ENCODE data around the gene ITGB1BP1. TPM values are rescaled to one million over a fixed set of nuclear protein-coding genes. Genes with fewer than 3 reads are reported as not detected.

Gene ITGB1BP1
- total and polyA plus RNA-seq, 10 donors = 24.0 to 79.4 (median 51.3) TPM

DNA sequence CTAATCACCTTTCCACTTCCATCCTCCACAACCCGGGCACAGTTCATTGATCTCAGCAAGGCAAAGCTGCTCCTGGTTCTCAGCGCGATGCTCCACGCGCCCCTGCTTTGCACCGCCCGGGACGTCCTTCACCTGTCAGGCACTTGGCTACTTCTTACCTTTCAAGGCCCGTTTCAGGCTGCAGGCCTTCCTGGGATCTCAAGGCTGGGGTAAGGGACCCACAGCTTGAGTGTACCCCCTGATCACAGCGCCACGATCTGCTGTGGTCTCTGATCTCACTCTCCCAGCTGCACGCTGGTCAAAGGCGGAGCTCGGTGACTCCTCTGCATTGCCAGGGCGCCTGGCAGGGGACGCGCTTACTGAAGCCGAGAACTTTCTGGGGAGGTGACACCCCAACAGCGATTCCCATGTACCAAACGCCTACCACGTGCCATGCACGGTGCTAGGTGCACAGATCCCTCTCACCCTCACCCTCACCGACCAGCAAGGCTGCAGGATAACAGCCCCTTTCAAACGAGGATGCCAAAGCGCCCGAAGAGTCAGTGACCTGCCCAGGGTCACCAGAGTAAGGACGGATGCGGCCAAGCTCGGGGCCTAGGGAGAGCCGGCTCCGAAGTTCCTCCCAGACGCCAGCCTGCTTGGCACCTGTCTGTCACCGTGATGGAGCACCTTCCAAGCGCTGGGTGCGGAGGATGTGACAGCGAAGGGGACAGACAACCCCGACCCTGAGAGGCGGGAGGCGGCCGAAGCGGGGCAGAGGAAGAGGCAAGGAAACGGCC is 818 bp downstream of the ITGB1BP1 start:
- Histone ChIP-seq H3K36me3 (peaks cover 0 to 11% (median 3%) of the 10 kb centered on the region in 6 donors), H3K4me1 (peaks cover 18 to 67% (median 38%) of the 10 kb centered on the region in 6 donors), H3K9me3 (no peaks in the 10 kb centered on the region), H3K27ac (peak overlapping the region; percentile 69 to 96 (median 92)), H3K4me3 (peak overlapping the region; percentile 67 to 97 (median 88)), H3K27me3 (replicated peaks in 1 of 7) (no peaks in the 10 kb centered on the region)
- DNase-seq = peak; percentile 85
- TF ChIP-seq POLR2AphosphoS5 (IDR thresholded peaks at IDR 0.05) = no peak
- no peak for TF ChIP-seq CTCF (IDR thresholded peaks at IDR 0.05 in 8 of 11, conservative IDR thresholded peaks at IDR 0.05 in 3 of 11)
- TF ChIP-seq POLR2A (IDR thresholded peaks at IDR 0.05) = no peak
- intact Hi-C loops (cut with DNase I; ENCODE audit: low total_unique reads) = no loop called here
- 9 to 22% (median 11%) methylated on average over 23 to 42 of the region's 42 CpGs for WGBS, 5 donors

DNA sequence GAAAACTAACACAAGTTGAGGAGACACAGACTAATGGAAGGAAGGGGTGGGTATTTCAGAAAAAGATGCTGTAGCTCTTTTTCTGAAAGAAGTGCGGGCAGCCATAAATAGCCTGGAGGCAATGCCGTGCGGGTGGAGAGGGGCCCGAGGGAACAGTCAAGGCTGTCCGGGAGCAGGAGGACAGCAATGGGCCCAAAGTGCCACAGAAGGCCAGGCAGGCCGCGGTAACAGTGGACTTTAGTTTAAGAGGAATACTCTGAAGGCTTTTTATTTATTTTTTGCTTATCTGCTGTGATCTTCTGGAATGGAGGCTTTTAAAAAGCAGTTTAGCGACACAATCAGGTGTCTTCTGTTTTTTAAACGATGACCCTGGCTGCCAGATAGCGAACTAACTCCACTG is 2.8 kb downstream of the ITGB1BP1 start:
- TF ChIP-seq CTCF (IDR thresholded peaks at IDR 0.05 in 8 of 11, conservative IDR thresholded peaks at IDR 0.05 in 3 of 11) = no peak
- H3K4me1 ChIP-seq = peaks cover 18 to 69% (median 37%) of the 10 kb centered on the region in 6 donors
- no peak overlapping the region for H3K4me3 ChIP-seq
- intact Hi-C loops (cut with DNase I; ENCODE audit: low total_unique reads) = no loop called here
- WGBS, 5 donors = 90 to 97% (median 96%) methylated on average over 10 of the region's 10 CpGs
- no peaks in the 10 kb centered on the region for H3K9me3 ChIP-seq
- no peaks in the 10 kb centered on the region for H3K27me3 ChIP-seq (replicated peaks in 1 of 7)
- peaks cover 0 to 30% (median 3%) of the 10 kb centered on the region in 6 donors for H3K36me3 ChIP-seq
- no peak for DNase-seq
- no peak overlapping the region for H3K27ac ChIP-seq

DNA sequence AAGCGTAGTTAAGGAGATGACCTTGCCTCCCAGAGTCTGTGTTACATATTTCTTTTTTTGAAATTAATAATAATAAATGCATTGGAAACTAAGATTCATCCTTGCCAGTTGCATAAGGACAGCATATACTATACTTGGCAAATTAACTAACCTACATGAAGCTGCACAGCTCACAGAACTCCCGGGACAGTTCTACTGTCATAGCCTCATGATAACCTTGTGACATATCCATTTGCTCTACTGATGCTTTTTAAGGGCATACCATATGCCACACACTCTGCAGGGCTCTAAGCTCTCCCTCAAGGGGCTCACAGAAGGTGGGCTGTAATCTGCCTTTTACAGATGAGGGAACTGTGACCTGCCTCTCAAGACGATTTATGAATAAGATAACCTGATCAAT is 3.8 kb downstream of the ITGB1BP1 start:
- Histone ChIP-seq H3K9me3 (no peaks in the 10 kb centered on the region), H3K36me3 (peaks cover 0 to 38% (median 3%) of the 10 kb centered on the region in 6 donors), H3K4me3 (no peak overlapping the region), H3K27me3 (replicated peaks in 1 of 7) (no peaks in the 10 kb centered on the region), H3K4me1 (peaks cover 13 to 60% (median 29%) of the 10 kb centered on the region in 6 donors), H3K27ac (no peak overlapping the region)
- WGBS, 5 donors = 84 to 96% (median 95%) methylated on average over 3 of the region's 3 CpGs
- no peak for DNase-seq
- intact Hi-C loops (cut with DNase I; ENCODE audit: low total_unique reads) = no loop called here
- no peak for TF ChIP-seq POLR2A (IDR thresholded peaks at IDR 0.05)
- TF ChIP-seq CTCF (IDR thresholded peaks at IDR 0.05 in 8 of 11, conservative IDR thresholded peaks at IDR 0.05 in 3 of 11) = no peak
- no peak for TF ChIP-seq POLR2AphosphoS5 (IDR thresholded peaks at IDR 0.05)

DNA sequence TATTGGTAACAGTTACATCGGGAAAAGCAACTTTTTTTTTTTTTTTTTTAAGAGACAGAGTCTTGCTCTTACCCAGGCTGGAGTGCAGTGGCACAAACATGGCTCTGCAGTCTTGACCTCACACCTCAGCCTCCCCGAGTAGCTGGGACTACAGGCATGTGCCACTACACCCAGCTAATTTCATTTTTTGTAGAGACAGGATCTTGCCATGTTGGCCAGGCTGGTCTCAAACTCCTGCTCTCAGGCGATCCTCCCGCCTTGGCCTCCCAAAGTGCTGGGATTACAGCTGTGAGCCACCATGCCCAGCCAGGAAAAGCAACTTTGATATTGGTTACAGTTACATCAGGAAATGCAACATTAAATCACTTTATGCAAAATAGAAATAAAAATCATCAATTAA is 4.6 kb downstream of the ITGB1BP1 start:
- Histone ChIP-seq H3K36me3 (peaks cover 0 to 46% (median 3%) of the 10 kb centered on the region in 6 donors), H3K27me3 (replicated peaks in 1 of 7) (no peaks in the 10 kb centered on the region), H3K4me3 (no peak overlapping the region), H3K4me1 (peaks cover 8 to 52% (median 22%) of the 10 kb centered on the region in 6 donors), H3K9me3 (no peaks in the 10 kb centered on the region), H3K27ac (no peak overlapping the region)
- no peak for DNase-seq
- WGBS, 5 donors = 90 to 97% (median 95%) methylated on average over 4 of the region's 4 CpGs
- intact Hi-C loops (cut with DNase I; ENCODE audit: low total_unique reads) = no loop called here
- TF ChIP-seq POLR2A (IDR thresholded peaks at IDR 0.05) = no peak
- no peak for TF ChIP-seq POLR2AphosphoS5 (IDR thresholded peaks at IDR 0.05)

All from spleen (tissue), 11 donors.